Mucosa of descending colon (tissue), 3 donors: ENCODE data around the gene SOD1. TPM values are rescaled to one million over a fixed set of nuclear protein-coding genes. Genes with fewer than 3 reads are reported as not detected.
"Not testable (repeated sequence)": the region's sequence is repeated elsewhere in the genome, so short reads cannot be mapped to it uniquely, and the experiment has no call there.

Experiments
- ATAC-seq: fragments of 200-7000 bp; cut with Tn5 transposase; one replicate; pipeline ENCODE4 v1.9.1; 2020; ENCODE audit warnings: mild to moderate bottlenecking, moderate library complexity
- DNase-seq, 3 donors: peaks; one replicate each; pipeline ENCODE4 v3.0.0-alpha.2; 2020
- H3K36me3 ChIP-seq: fragments of 200-600 bp; one replicate; pipeline ENCODE4 v1.8.0; 2021; ENCODE audit warnings: low read depth, mild to moderate bottlenecking
- H3K4me1 ChIP-seq: fragments of 200-600 bp; one replicate; pipeline ENCODE4 v1.8.0; 2021; ENCODE audit warnings: low read depth, mild to moderate bottlenecking
- H3K4me3 ChIP-seq: fragments of 200-600 bp; one replicate; pipeline ENCODE4 v1.8.0; 2021; ENCODE audit warnings: mild to moderate bottlenecking
- H3K9me3 ChIP-seq: fragments of 200-600 bp; one replicate; pipeline ENCODE4 v1.8.0; 2021; ENCODE audit warnings: mild to moderate bottlenecking
- CTCF ChIP-seq: fragments of 200-600 bp; IDR thresholded peaks from one replicate; pipeline ENCODE4 v1.8.0; 2022; ENCODE audit warnings: antibody characterized with exemption, mild to moderate bottlenecking
- intact Hi-C, 2 donors: fragments of 100-400 bp; cut with DNase I in 1 of 2; cut with micrococcal nuclease in 1 of 2; formaldehyde crosslinking; loops; one replicate each; pipeline versions ENCODE4 v1.11.0 to v1.11.1; 2022; cut with DNase I, micrococcal nuclease
- total RNA-seq, 3 donors: library from RNA; stranded (reverse); fragmentation: NEBNext Ultra II Directional in 2 of 3; extraction: Animal tissue kit (Norgen Biotek cat#: 25700) in 2 of 3; gene quantifications; one replicate each; pipeline versions ENCODE4 v1.2.1 to v1.2.4, GENCODE V29; 2021 to 2023
- donor health status: DM: no; HTN: no; CAD: no; lungs with moderate emphysema.
- donor health status: DM: no; HTN: no; CAD: no.
- donor health status: DM: no; HTN: yes; CAD: no.

SOD1 gene
- total RNA-seq, 3 donors from 2014 or later, result 268 to 384 (median 269) TPM

- no peak for ATAC-seq
- no peak for TF ChIP-seq CTCF
These were observed 29.4 kb upstream of the SOD1 start for GRCh38 chr21:31629972-31630711.

GRCh38 chr21:31631881-31632280 lies 27.6 kb upstream of the SOD1 start:
- intact Hi-C loops, H3K9me3 ChIP-seq, ATAC-seq, DNase-seq, H3K4me1 ChIP-seq, H3K36me3 ChIP-seq, H3K4me3 ChIP-seq: not testable (repeated sequence)

More at GRCh38 chr21:31629972-31630711, 29.4 kb upstream of the SOD1 start:
- no peak for DNase-seq
- Histone ChIP-seq H3K36me3 (no peaks in the 10 kb centered on the region), H3K4me3 (no peak overlapping the region), H3K9me3 (no peaks in the 10 kb centered on the region), H3K4me1 (no peaks in the 10 kb centered on the region)
- intact Hi-C loops, result no loop called here

GRCh38 chr21:31634993-31635392 lies 24.5 kb upstream of the SOD1 start:
- Histone ChIP-seq H3K4me1 (no peaks in the 10 kb centered on the region), H3K4me3 (no peak overlapping the region), H3K9me3 (no peaks in the 10 kb centered on the region), H3K36me3 (no peaks in the 10 kb centered on the region)
- intact Hi-C loops, result no loop called here
- no peak for ATAC-seq
- TF ChIP-seq CTCF, result no peak
- no peak for DNase-seq

GRCh38 chr21:31636874-31637273 lies 22.6 kb upstream of the SOD1 start:
- ATAC-seq (no peak), DNase-seq (no peak)
- no peaks in the 10 kb centered on the region for H3K9me3 ChIP-seq
- no peak for TF ChIP-seq CTCF
- no peaks in the 10 kb centered on the region for H3K4me1 ChIP-seq
- H3K4me3 ChIP-seq, result no peak overlapping the region
- H3K36me3 ChIP-seq, result no peaks in the 10 kb centered on the region
- intact Hi-C loops, result no loop called here

- TF ChIP-seq CTCF, result no peak
- Histone ChIP-seq H3K4me3 (no peak overlapping the region), H3K9me3 (no peaks in the 10 kb centered on the region), H3K36me3 (no peaks in the 10 kb centered on the region), H3K4me1 (peaks cover 5% of the 10 kb centered on the region)
- intact Hi-C loops, result no loop called here
- ATAC-seq (no peak), DNase-seq (no peak)
These were observed 18.0 kb upstream of the SOD1 start for GRCh38 chr21:31641416-31641922.

GRCh38 chr21:31644643-31645042 lies 14.8 kb upstream of the SOD1 start:
- Histone ChIP-seq H3K36me3 (no peaks in the 10 kb centered on the region), H3K4me3 (no peak overlapping the region), H3K9me3 (no peaks in the 10 kb centered on the region), H3K4me1 (peaks cover 5% of the 10 kb centered on the region)
- DNase-seq (peak in 1 of 3 donors; percentile 47), ATAC-seq (peak; percentile 94)
- no peak for TF ChIP-seq CTCF
- intact Hi-C loops, result no loop called here
